MCF 10A (cell line): ENCODE results near the gene RHBDD1. TPM values are rescaled to one million over a fixed set of nuclear protein-coding genes. Genes with fewer than 3 reads are reported as not detected.

Experiments
- BruUV-seq: library from RNA; stranded (reverse); fragments of 400-500 nt; replicated peaks from 2 replicates; lab custom pipeline; 2021; lab: Mats Ljungman, UMichigan
- CTCF ChIA-PET: fragments of 300-600 bp; sonication (Branson Sonifier 250); formaldehyde crosslinking; extraction: SDS; loops from one replicate; lab custom pipeline; 2021; ENCODE audit warnings: antibody characterized with exemption, inconsistent platforms; lab: Yijun Ruan, JAX
- POLR2A ChIA-PET: fragments of 300-600, 350-650 bp; sonication (Branson Sonifier 250); formaldehyde crosslinking; extraction: SDS; loops from one replicate; lab custom pipeline; 2020; ENCODE audit warnings: antibody characterized with exemption, inconsistent platforms; lab: Yijun Ruan, JAX
- DNase-seq: peaks from one replicate; pipeline ENCODE4 v3.0.0-alpha.2; 2018; ENCODE audit not compliant: unreplicated experiment
- H3K27ac Mint-ChIP-seq: one replicate; pipeline ENCODE4 v1.8.0; 2022; ENCODE audit warnings: mild to moderate bottlenecking, low read depth, mixed read lengths; ENCODE audit not compliant: unreplicated experiment
- H3K27me3 Mint-ChIP-seq: one replicate; pipeline ENCODE4 v1.8.0; 2022; ENCODE audit warnings: mixed read lengths; ENCODE audit not compliant: insufficient read depth, unreplicated experiment
- H3K36me3 Mint-ChIP-seq: one replicate; pipeline ENCODE4 v1.8.0; 2022; ENCODE audit warnings: mild to moderate bottlenecking, moderate library complexity, mixed read lengths; ENCODE audit not compliant: insufficient read depth, unreplicated experiment
- H3K4me1 Mint-ChIP-seq: one replicate; pipeline ENCODE4 v1.8.0; 2022; ENCODE audit warnings: mixed read lengths; ENCODE audit not compliant: insufficient read depth, unreplicated experiment
- H3K4me3 Mint-ChIP-seq: one replicate; pipeline ENCODE4 v1.8.0; 2022; ENCODE audit warnings: mild to moderate bottlenecking, moderate library complexity, mixed read lengths; ENCODE audit not compliant: unreplicated experiment
- H3K9me3 Mint-ChIP-seq: one replicate; pipeline ENCODE4 v1.8.0; 2022; ENCODE audit warnings: mixed read lengths; ENCODE audit not compliant: unreplicated experiment
- CTCF ChIP-seq: fragments of 200-600 bp; IDR thresholded peaks from one replicate; pipeline ENCODE4 v1.8.0; 2022; ENCODE audit warnings: antibody characterized with exemption, mild to moderate bottlenecking; ENCODE audit not compliant: unreplicated experiment
- intact Hi-C: fragments of 100-400 bp; cut with micrococcal nuclease; formaldehyde crosslinking; loops from 2 replicates; pipeline ENCODE4 v1.14.1; 2022
- total RNA-seq: library from RNA; stranded (reverse); gene quantifications from 2 replicates; pipeline ENCODE4 v1.2.3, GENCODE V29; 2022

RHBDD1 gene
- total RNA-seq, 1 experiment from 2014 or later, result 76.0 TPM

GRCh38 chr2:226906163-226906693 lies 70.4 kb downstream of the RHBDD1 start:
- Mint-ChIP-seq H3K9me3 (no peaks in the 10 kb centered on the region), H3K27ac (no peak overlapping the region), H3K4me1 (peaks cover 7% of the 10 kb centered on the region), H3K36me3 (peaks cover 21% of the 10 kb centered on the region), H3K27me3 (no peaks in the 10 kb centered on the region), H3K4me3 (no peak overlapping the region)
- TF ChIP-seq CTCF, result no peak
- no peak for DNase-seq
- CTCF ChIA-PET, result no interaction called here
- POLR2A ChIA-PET, result interaction anchor here (1.2 to 5.1 kb wide), 2 partner anchors 8 to 9 kb away, joined by 3 to 37 read pairs; no protein-coding TSS in a partner anchor
- no TSS peak for BruUV-seq
- intact Hi-C loops, result no loop called here

- intact Hi-C loops, result no loop called here
- no peak overlapping the region for H3K27ac Mint-ChIP-seq
- no peaks in the 10 kb centered on the region for H3K27me3 Mint-ChIP-seq
- H3K4me1 Mint-ChIP-seq, result no peaks in the 10 kb centered on the region
- ChIA-PET CTCF (interaction anchor here (0.6 to 0.9 kb wide), 4 partner anchors 63 to 1249 kb away, joined by 3 to 4 read pairs (median 4); no protein-coding TSS in a partner anchor), POLR2A (interaction anchor here (1.1 kb wide), 1 partner anchor 18 kb away, joined by 3 read pairs; no protein-coding TSS in a partner anchor)
- TF ChIP-seq CTCF, result no peak
- no peaks in the 10 kb centered on the region for H3K9me3 Mint-ChIP-seq
- no peak overlapping the region for H3K4me3 Mint-ChIP-seq
- BruUV-seq, result no TSS peak
- DNase-seq, result no peak
- H3K36me3 Mint-ChIP-seq, result peaks cover 22% of the 10 kb centered on the region
Measured at GRCh38 chr2:226909126-226909525, 73.3 kb downstream of the RHBDD1 start.

- intact Hi-C loops, result no loop called here
- Mint-ChIP-seq H3K4me1 (peaks cover 1% of the 10 kb centered on the region), H3K27me3 (no peaks in the 10 kb centered on the region), H3K9me3 (no peaks in the 10 kb centered on the region), H3K4me3 (no peak overlapping the region), H3K36me3 (peaks cover 22% of the 10 kb centered on the region), H3K27ac (no peak overlapping the region)
- no peak for DNase-seq
- POLR2A ChIA-PET, result interaction anchor here (0.6 to 1.1 kb wide), 2 partner anchors 9 to 18 kb away, joined by 3 to 4 read pairs; no protein-coding TSS in a partner anchor
- BruUV-seq, result no TSS peak
- CTCF ChIA-PET, result interaction anchor here (0.5 to 0.9 kb wide), 3 partner anchors 119 to 1250 kb away, joined by 3 to 4 read pairs (median 3); no protein-coding TSS in a partner anchor
- TF ChIP-seq CTCF, result no peak
Measured at GRCh38 chr2:226909836-226910235, 74.0 kb downstream of the RHBDD1 start.

- no peak for TF ChIP-seq CTCF
- ChIA-PET CTCF (interaction anchor here (0.5 kb wide), 1 partner anchor 420 kb away, joined by 3 read pairs; no protein-coding TSS in a partner anchor), POLR2A (no interaction called here)
- BruUV-seq, result no TSS peak
- no peaks in the 10 kb centered on the region for H3K27me3 Mint-ChIP-seq
- no peak for DNase-seq
- no peaks in the 10 kb centered on the region for H3K9me3 Mint-ChIP-seq
- no peak overlapping the region for H3K27ac Mint-ChIP-seq
- H3K4me3 Mint-ChIP-seq, result no peak overlapping the region
- intact Hi-C loops, result no loop called here
- H3K4me1 Mint-ChIP-seq, result peaks cover 7% of the 10 kb centered on the region
- H3K36me3 Mint-ChIP-seq, result peaks cover 22% of the 10 kb centered on the region
Measured at GRCh38 chr2:226910384-226910783, 74.5 kb downstream of the RHBDD1 start.
